Brain pericyte (primary cell): ENCODE data around the gene STAG3.
A peak's percentile ranks its signal among the peaks of the same experiment; 100 is the strongest.
"Not testable (repeated sequence)": the region's sequence is repeated elsewhere in the genome, so short reads cannot be mapped to it uniquely, and the experiment has no call there.

Experiments
- DNase-seq: peaks from one replicate; pipeline ENCODE4 v3.0.0-alpha.2; 2012; ENCODE audit warnings: low read depth, low spot score

The STAG3 gene

GRCh38 chr7:100247152-100247757 lies 69.5 kb downstream of the STAG3 start:
- DNase-seq, result peak; percentile 53

GRCh38 chr7:100248483-100248882 lies 70.8 kb downstream of the STAG3 start:
- DNase-seq, result no peak

- no peak for DNase-seq
Observed at GRCh38 chr7:100257017-100257416, 79.3 kb downstream of the STAG3 start.

GRCh38 chr7:100259984-100260383 lies 82.3 kb downstream of the STAG3 start:
- DNase-seq, result not testable (repeated sequence)

DNA sequence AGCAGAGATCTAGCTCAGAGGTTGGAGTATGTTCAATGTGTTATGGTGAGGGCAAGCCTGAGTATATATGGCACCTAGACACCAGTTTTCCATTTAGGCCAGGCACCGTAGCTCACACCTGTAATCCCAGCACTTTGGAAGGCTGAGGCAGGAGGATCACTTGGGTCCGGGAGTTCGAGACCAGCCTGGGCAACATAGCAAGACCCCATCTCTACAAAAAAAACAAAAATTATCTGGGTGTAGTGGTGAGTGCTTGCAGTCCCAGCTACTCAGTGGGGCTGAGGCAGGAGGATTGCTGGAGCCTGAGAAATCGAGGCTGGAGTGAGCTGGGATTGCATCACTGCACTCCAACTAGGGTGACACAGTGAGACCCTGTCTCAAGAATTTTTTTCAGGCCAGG lies 85.2 kb downstream of the STAG3 start:
- DNase-seq, result not testable (repeated sequence)
